A549 (cell line): ENCODE data around the gene TBC1D20.

Experiments used
- CTCF ChIP-seq: fragments of >200 bp; sonication (Bioruptor Twin); formaldehyde crosslinking; IDR thresholded peaks from 3 replicates; pipeline ENCODE4 v1.5.1; 2016
- EP300 ChIP-seq, 2 experiments: fragments of >200 bp; sonication (Bioruptor Twin); formaldehyde crosslinking; IDR thresholded peaks; 2 replicates in 1 of 2; 3 replicates in 1 of 2; pipeline ENCODE4 v1.6.1; 2016 to 2017
- REST ChIP-seq: fragments of 200-600 bp; sonication (generic); IDR thresholded peaks from 2 replicates; pipeline ENCODE4 v1.6.1; 2016; ENCODE audit warnings: antibody characterized with exemption, mild to moderate bottlenecking, moderate library complexity

GRCh38 chr20:407953-408842, 54.1 kb downstream of the TBC1D20 start, which contains the start of gene RBCK1:
- TF ChIP-seq CTCF, result no peak
- TF ChIP-seq REST, result no peak
- no peak for TF ChIP-seq EP300 (IDR thresholded peaks at IDR 0.05)
